SU-DHL-6 (cell line): ENCODE results near the gene GCNT2.
"Not testable (repeated sequence)": the region's sequence is repeated elsewhere in the genome, so short reads cannot be mapped to it uniquely, and the experiment has no call there.

ENCODE experiments used
- H2AFZ ChIP-seq: fragments of 200-600 bp; sonication (generic); 2 replicates; pipeline ENCODE4 v1.6.1; 2014; ENCODE audit warnings: low read depth, mild to moderate bottlenecking, moderate library complexity, mixed read lengths, antibody characterized with exemption, low read length; ENCODE audit not compliant: severe bottlenecking
- H3F3A ChIP-seq: fragments of 200-600 bp; shearing (Covaris generic); 2 replicates; pipeline ENCODE4 v1.6.0; 2016; ENCODE audit warnings: antibody characterized with exemption, mild to moderate bottlenecking; ENCODE audit not compliant: insufficient read depth
- H3K27ac ChIP-seq: fragments of 200-600 bp; sonication (generic); 2 replicates; pipeline ENCODE4 v1.5.1; 2016; ENCODE audit warnings: low read depth, mild to moderate bottlenecking, low read length, moderate library complexity, mixed read lengths
- H3K27me3 ChIP-seq: fragments of 200-600 bp; sonication (generic), shearing (Covaris generic); 2 replicates; pipeline ENCODE4 v1.6.0; 2014; ENCODE audit warnings: mild to moderate bottlenecking, low read length
- H3K36me3 ChIP-seq: fragments of 200-600 bp; sonication (generic); 2 replicates; pipeline ENCODE4 v1.6.1; 2014; ENCODE audit warnings: mild to moderate bottlenecking, low read length, mixed read lengths
- H3K4me2 ChIP-seq: fragments of 300-600, 200-600 bp; shearing (Covaris generic), sonication (generic); 2 replicates; pipeline ENCODE4 v1.6.0; 2014; ENCODE audit warnings: low read length, low read depth, mild to moderate bottlenecking; ENCODE audit not compliant: poor library complexity, severe bottlenecking
- H3K4me3 ChIP-seq: fragments of 200-600 bp; sonication (generic); 2 replicates; pipeline ENCODE4 v1.5.1; 2014; ENCODE audit warnings: antibody characterized with exemption, low read length, mild to moderate bottlenecking, mixed read lengths; ENCODE audit not compliant: insufficient read depth, poor library complexity, severe bottlenecking
- H3K79me2 ChIP-seq: fragments of 200-600 bp; sonication (generic); 2 replicates; pipeline ENCODE4 v1.6.1; 2014; ENCODE audit warnings: mild to moderate bottlenecking, low read length, moderate library complexity; ENCODE audit not compliant: insufficient read depth
- H3K9ac ChIP-seq: fragments of 200-600 bp; sonication (generic); 2 replicates; pipeline ENCODE4 v1.7.0; 2014; ENCODE audit warnings: mild to moderate bottlenecking, low read length
- H3K9me2 ChIP-seq: fragments of 200-600 bp; sonication (generic); replicated peaks from 2 replicates; pipeline ENCODE4 v1.6.1; 2014; ENCODE audit warnings: low read length; ENCODE audit not compliant: insufficient read depth
- H3K9me3 ChIP-seq: fragments of 200-600 bp; sonication (generic); 2 replicates; pipeline ENCODE4 v1.6.1; 2014; ENCODE audit warnings: low read length, mixed read lengths; ENCODE audit not compliant: insufficient read depth
- H4K20me1 ChIP-seq: fragments of 200-600 bp; sonication (generic); 2 replicates; pipeline ENCODE4 v1.6.1; 2014; ENCODE audit warnings: low read depth, mild to moderate bottlenecking, antibody characterized with exemption, low read length, moderate library complexity, mixed read lengths
- CTCF ChIP-seq: fragments of 200-600 bp; sonication (generic); IDR thresholded peaks from one replicate; pipeline ENCODE4 v1.5.1; 2017; ENCODE audit warnings: antibody characterized with exemption, mild to moderate bottlenecking, low read length, moderate library complexity; ENCODE audit not compliant: insufficient read depth, poor library complexity, severe bottlenecking
- EZH2phosphoT487 ChIP-seq: fragments of 200-600 bp; sonication (generic), shearing (Covaris generic); conservative IDR thresholded peaks from 2 replicates; pipeline ENCODE4 v1.6.1; 2018; ENCODE audit warnings: mild to moderate bottlenecking, antibody characterized with exemption, low read length, moderate library complexity, mixed read lengths

The GCNT2 gene

DNA sequence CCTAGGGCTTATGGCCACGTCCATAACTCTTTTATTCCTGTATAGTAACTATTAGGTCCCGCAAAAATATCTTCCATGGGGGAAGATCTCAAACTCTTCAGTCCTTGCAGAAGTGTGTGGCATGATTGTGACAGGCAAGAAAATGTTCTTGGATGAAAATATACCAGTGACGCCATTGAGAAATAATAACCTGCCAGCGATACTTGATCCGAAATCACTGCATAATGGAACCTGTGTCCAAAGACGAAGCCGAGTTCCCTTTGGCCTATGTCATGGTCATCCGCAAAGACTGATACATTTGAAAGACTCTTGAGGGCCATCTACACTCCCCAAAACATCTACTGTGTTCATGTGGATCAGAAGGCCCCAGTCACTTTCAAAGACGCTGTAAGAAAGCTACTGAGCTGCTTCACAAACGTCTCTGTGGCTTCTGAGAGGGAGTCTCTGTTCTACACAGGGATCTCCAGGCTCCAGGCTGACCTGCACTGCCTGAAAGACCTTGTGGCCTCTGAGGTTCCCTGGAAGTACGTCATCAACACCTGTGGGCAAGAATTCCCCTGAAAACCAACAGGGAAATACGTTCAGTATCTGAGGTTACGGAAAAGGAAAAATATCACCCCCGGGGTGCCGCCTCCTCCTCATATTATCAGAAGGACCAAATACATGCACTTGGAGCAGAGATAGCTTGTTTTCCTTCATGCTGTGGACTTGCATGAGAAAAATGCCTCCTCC, 6.9 kb upstream of the GCNT2 start:
- no peaks in the 10 kb centered on the region for H3K27me3 ChIP-seq
- H2AFZ ChIP-seq, result no peak overlapping the region
- no peaks in the 10 kb centered on the region for H3K9me3 ChIP-seq
- TF ChIP-seq CTCF (no peak), EZH2phosphoT487 (no peak)
- no peak overlapping the region for H3K4me2 ChIP-seq
- no peaks in the 10 kb centered on the region for H3K79me2 ChIP-seq
- H3K27ac ChIP-seq, result no peak overlapping the region
- no peak overlapping the region for H3K9ac ChIP-seq
- H3F3A ChIP-seq, result no peaks in the 10 kb centered on the region
- no peaks in the 10 kb centered on the region for H4K20me1 ChIP-seq
- H3K9me2 ChIP-seq, result no peaks in the 10 kb centered on the region
- H3K4me3 ChIP-seq, result no peak overlapping the region
- H3K36me3 ChIP-seq, result no peaks in the 10 kb centered on the region

DNA sequence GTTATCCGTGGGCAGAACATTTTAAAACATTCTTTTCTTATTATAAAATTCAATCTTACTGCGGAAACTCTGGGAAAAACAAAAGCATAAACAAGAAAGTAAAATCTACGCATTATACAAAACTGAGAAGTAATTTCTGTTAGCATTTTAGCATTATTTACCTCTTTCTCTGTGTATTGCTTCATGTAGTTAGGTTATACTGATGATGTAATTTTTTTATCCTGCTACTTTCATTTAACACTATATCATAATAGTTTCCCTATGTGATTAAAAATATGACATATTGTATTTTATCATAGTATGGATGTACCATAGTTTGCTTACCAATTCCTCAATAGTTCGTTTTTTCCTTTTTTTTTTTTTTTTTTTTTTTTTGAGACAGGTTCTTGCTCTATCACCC, 4.2 kb upstream of the GCNT2 start:
- TF ChIP-seq CTCF (no peak), EZH2phosphoT487 (no peak)
- Histone ChIP-seq H3K36me3 (no peaks in the 10 kb centered on the region), H3K9ac (no peak overlapping the region), H2AFZ (no peak overlapping the region), H3K79me2 (no peaks in the 10 kb centered on the region), H3K4me3 (no peak overlapping the region), H3K27ac (no peak overlapping the region), H3K27me3 (no peaks in the 10 kb centered on the region), H3K4me2 (no peak overlapping the region), H3K9me3 (no peaks in the 10 kb centered on the region), H4K20me1 (no peaks in the 10 kb centered on the region), H3F3A (no peaks in the 10 kb centered on the region), H3K9me2 (no peaks in the 10 kb centered on the region)

- Histone ChIP-seq H2AFZ (peak overlapping the region; percentile 21), H3F3A (no peaks in the 10 kb centered on the region), H3K9ac (no peak overlapping the region), H3K9me2 (no peaks in the 10 kb centered on the region), H3K27me3 (no peaks in the 10 kb centered on the region), H3K9me3 (no peaks in the 10 kb centered on the region), H3K79me2 (no peaks in the 10 kb centered on the region), H3K4me3 (no peak overlapping the region), H4K20me1 (no peaks in the 10 kb centered on the region), H3K4me2 (no peak overlapping the region), H3K27ac (no peak overlapping the region), H3K36me3 (no peaks in the 10 kb centered on the region)
- no peak for TF ChIP-seq EZH2phosphoT487
These were observed 2.4 kb upstream of the GCNT2 start for GRCh38 chr6:10518557-10519407.

- H3K27ac ChIP-seq, H2AFZ ChIP-seq, H3K9ac ChIP-seq: not testable (repeated sequence)
These were observed 1.8 kb upstream of the GCNT2 start for GRCh38 chr6:10519408-10519697.

More at GRCh38 chr6:10519408-10519697, 1.8 kb upstream of the GCNT2 start:
- H4K20me1 ChIP-seq, H3K9me2 ChIP-seq, H3K36me3 ChIP-seq, H3K4me3 ChIP-seq, H3F3A ChIP-seq, H3K79me2 ChIP-seq, H3K9me3 ChIP-seq, H3K27me3 ChIP-seq, H3K4me2 ChIP-seq: not testable (repeated sequence)
